Sigmoid colon (tissue), 4 donors: ENCODE measurements around the gene CD300LG.

ENCODE experiments used
- POLR2A ChIP-seq, 2 donors: fragments of 450-650 bp; IDR thresholded peaks; one replicate each; pipeline ENCODE4 v1.6.1; 2016; ENCODE audit warnings: antibody characterized with exemption in 2 of 2, mild to moderate bottlenecking in 2 of 2, moderate library complexity in 2 of 2
- POLR2AphosphoS5 ChIP-seq, 4 donors: sonication (generic); formaldehyde crosslinking; IDR thresholded peaks; one replicate each; pipeline ENCODE4 v1.6.1; 2017; ENCODE audit warnings: antibody characterized with exemption in 4 of 4
- TF ChIP-seq, protein P1 (sequence below), 4 experiments: fragments of 450-650 bp in 3 of 4; fragments of 200-600 bp in 1 of 4; IDR thresholded peaks; one replicate each; pipeline ENCODE4 v1.5.1; 2016 to 2019; ENCODE audit warnings: antibody characterized with exemption in 4 of 4, mild to moderate bottlenecking in 3 of 4, moderate library complexity in 2 of 4

DNA sequence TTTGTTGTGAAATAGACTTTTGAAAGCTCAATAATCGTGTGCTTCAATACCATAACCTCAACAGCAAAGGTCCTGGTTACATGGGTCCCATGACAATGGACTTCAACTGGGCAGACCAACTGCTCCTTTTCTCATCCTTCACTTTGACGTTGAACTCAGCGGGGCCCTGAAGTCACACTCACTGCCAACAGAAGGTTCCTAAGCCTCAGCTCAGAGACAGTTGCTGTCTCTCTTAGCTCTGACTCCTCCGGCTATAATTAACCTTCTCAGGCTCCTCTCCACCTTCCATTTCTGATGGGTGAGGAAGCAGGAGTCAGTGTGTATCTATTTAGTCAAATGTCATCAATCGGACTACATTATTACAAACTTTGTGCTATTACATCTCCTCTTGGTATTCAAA, 37.9 kb upstream of the CD300LG start:
- TF ChIP-seq, protein P1, sequence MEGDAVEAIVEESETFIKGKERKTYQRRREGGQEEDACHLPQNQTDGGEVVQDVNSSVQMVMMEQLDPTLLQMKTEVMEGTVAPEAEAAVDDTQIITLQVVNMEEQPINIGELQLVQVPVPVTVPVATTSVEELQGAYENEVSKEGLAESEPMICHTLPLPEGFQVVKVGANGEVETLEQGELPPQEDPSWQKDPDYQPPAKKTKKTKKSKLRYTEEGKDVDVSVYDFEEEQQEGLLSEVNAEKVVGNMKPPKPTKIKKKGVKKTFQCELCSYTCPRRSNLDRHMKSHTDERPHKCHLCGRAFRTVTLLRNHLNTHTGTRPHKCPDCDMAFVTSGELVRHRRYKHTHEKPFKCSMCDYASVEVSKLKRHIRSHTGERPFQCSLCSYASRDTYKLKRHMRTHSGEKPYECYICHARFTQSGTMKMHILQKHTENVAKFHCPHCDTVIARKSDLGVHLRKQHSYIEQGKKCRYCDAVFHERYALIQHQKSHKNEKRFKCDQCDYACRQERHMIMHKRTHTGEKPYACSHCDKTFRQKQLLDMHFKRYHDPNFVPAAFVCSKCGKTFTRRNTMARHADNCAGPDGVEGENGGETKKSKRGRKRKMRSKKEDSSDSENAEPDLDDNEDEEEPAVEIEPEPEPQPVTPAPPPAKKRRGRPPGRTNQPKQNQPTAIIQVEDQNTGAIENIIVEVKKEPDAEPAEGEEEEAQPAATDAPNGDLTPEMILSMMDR (IDR thresholded peaks at IDR 0.05), result no peak
- TF ChIP-seq POLR2AphosphoS5 (IDR thresholded peaks at IDR 0.05) (no peak), POLR2A (IDR thresholded peaks at IDR 0.05) (no peak)
